Thyroid gland (tissue), 4 donors: Measurements from ENCODE around the gene ARMS2.

ENCODE experiments used
- CTCF ChIP-seq, 6 experiments: fragments of 200-600 bp in 3 of 6; fragments of 450-650 bp in 3 of 6; sonication (generic) in 3 of 6; IDR thresholded peaks; one replicate each; pipeline ENCODE4 v1.5.1; 2016 to 2019; ENCODE audit warnings: antibody characterized with exemption in 6 of 6, mild to moderate bottlenecking in 2 of 6, inconsistent platforms in 1 of 6, moderate library complexity in 1 of 6
- POLR2A ChIP-seq, 2 donors: fragments of 450-650 bp; IDR thresholded peaks; one replicate each; pipeline ENCODE4 v1.6.1; 2017; ENCODE audit warnings: antibody characterized with exemption in 2 of 2, mild to moderate bottlenecking in 2 of 2, moderate library complexity in 1 of 2

- TF ChIP-seq CTCF (IDR thresholded peaks at IDR 0.05): no peak
- no peak for TF ChIP-seq POLR2A (IDR thresholded peaks at IDR 0.05)
Measured at GRCh38 chr10:122485670-122486069, 31.2 kb downstream of the ARMS2 start.
